Activated CD4-positive, alpha-beta T cell treated with anti-CD3 and anti-CD28 coated beads, Interleukin-2, Interleukin-4, amounts not matched to agents 100 ng/mL and 50 ng/mL, durations not matched to agents 16 hours and 8 hours (primary cell): Measurements from ENCODE around the gene KIF18A.

Source experiments
- DNase-seq: peaks from one replicate; pipeline ENCODE4 v3.0.0-alpha.2; 2020; ENCODE audit warnings: low spot score

The KIF18A gene

DNA sequence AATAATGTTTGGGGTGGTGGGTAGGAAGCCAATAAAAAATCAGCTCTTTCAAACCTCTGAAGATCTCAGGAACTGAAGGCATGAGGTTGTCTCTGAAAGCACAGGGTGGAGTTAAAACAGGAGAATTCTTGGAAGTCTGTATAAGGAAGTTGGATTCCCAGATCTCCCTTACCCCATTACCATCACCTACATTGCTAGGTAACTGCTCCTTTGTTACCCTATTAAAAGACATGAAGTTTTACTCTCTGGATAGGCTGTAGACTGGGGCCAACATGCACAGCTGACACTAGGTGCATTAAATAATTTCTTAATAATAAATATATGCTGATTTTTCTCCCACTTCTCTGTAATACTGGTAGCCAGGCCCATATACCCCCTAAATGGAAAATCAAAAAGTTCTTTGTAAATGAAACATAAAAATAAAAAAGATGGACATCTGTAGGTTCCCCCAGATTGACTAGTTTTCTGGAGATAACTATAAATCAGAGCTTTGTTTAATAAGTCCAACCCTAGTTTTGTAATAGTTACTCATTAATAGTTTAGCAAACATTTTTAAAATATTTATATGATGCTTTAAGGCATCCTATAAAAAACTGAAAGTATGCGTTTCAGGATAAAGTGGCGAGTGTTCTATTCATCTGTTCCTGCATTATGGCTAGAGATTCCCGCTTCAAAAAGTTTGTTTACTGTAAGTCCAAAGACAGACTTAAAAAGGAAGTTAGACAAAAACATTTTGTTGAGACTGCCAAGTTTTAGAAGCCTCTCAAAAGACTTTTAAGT is 63.8 kb downstream of the KIF18A start:
- no peak for DNase-seq

DNA sequence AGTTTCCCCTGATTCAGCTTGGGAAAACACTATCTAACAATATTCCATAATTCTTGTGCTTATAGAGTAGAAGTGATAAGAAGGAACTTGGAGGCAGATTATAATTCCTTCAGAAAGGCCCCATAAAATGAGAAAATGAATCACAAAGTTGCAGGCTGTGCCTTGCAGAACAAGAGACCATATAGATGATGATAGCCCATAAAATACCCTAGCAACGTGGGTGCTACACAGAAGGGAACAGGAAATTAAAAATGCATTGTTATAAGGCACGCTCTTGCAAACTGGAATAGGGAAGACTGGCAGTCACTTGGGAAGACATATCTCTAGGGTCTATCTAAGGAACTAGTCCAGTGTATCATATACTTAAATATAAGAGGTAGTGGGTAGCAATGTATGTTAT is 67.6 kb downstream of the KIF18A start:
- no peak for DNase-seq

DNA sequence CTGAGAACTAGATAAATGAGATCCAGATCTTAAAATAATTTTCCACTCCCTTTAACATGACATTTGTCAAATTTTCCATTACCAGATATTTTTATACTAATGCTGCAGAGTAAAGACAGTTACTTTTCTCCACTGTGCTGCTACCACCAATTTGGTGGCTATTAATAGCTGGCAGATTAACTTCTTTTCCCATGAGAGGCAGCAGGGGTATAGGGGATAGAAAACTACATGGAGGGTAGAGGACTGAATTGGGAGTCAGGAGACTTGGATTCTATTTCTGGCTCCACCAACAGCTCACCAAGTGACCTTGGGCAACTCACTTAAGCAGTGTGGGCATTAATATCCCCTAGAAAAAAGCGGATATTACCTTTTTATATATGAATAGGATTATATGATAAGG is 69.2 kb downstream of the KIF18A start:
- no peak for DNase-seq

DNA sequence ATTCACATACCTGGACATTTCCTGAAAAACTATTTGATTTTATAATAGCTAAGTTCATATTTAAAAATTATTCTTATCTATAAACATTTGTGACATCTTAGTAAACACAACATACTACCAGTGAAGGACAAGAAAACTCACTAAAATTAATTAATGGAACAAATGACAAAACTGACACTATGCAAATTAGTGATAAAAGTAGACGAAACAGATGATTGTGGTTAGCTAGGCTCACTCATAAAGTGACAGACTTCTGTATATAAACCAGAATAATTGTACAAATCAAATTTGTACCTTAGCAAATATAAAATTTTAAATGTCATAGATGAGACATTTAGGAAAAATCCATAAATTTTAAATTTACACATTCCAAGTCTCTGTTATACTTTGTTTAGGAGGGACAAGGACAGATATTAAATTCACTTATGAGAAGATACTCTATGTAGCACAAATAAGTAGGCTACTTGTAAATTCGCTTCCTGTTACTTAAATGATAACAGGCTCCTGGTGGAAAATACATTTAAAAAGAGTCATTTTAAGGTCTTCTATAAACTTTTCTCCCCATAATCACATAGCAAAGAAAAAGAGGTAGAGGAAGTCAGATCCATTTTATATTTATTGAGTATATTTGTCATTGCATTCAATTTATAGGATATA is 81.2 kb downstream of the KIF18A start:
- DNase-seq = no peak

DNA sequence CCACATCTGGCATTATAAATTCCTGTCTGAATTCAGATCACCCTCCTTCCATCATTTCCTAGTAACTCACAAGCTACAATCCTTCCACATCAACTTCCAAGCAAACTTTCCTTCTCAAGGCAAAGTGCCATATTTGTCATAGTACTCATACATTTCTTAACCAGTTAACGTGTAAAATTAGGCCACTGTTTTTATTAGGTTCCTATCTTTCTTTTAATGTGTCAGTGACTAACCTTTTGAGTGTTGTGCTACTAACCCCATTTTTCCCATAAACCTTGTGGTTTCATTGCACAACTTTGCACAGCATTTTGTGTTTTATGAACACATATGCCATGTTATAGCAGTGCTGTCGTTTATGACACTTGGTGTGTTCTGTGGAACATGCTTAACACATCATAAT is 90.1 kb downstream of the KIF18A start:
- DNase-seq = no peak

DNA sequence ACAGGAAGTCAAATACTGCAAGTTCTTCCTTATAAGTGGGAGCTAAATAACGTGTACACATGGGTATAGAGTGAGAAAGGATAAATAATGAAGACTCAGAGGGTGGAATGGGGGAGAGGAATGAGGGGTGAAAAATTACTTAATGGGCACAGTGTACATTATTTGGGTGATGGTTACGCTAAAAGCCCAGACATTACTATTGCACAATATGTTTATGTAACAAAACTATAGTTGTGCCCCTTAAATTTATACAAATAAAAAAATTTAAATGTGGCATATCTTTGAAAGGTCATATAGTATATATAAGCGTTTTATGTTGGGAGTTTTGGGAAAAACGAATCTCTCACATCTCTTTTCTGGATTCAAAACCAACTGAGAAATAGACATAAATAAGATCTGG is 96.1 kb downstream of the KIF18A start:
- no peak for DNase-seq

DNA sequence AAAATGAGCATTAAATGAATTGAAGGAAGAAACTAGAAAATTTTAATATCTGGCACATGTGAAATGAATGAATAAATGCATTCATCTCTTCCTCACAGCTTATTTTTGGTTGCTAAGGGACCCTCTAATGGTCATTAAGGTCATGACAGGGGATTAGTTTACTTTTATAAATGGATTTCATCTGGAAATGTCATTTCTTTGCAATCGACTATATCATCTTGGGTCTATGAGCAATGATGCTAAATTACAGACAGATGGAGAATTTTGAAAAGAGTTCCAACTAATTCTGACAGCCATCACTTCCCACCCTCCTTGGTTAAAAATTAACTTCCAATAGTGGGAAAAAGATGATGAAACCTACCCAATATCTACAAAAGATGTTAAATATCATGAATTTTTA is 98.0 kb downstream of the KIF18A start:
- DNase-seq = no peak

DNA sequence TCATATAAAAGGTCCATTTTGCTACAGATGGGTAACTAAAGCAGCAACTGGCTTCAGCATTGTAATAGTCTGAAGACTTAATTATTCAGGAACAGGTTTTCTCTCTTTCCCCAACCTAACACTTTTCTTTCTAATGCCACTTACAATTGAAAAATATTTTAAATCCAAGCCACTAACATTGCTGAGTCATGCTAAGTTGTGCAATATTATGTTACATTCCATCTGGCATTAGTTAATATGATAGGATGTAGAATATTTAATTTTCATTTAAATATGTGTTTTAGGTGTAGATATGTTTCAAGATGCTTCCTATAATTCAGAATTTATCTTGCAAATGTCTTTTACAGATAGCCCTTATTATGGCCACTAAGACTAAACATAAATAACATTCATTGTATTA is 98.6 kb downstream of the KIF18A start:
- no peak for DNase-seq

DNA sequence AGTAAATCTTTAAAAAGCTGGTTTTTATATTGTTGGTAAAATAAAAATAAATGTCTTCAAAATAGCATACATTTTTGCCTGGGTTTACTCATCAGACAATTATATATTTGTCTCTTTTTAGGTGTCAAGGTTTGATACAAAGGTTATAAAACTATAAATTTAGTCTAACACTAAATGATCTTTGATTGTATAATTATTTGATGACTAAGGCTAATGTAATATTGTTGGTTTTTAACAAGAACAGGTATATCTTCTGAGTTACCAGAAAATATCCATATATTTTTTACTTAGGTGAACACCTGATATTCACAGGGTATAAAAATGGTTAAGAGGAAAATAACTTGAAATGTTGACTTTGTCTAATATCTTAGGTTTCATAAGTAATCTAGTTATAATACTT is 104.3 kb downstream of the KIF18A start:
- no peak for DNase-seq

DNA sequence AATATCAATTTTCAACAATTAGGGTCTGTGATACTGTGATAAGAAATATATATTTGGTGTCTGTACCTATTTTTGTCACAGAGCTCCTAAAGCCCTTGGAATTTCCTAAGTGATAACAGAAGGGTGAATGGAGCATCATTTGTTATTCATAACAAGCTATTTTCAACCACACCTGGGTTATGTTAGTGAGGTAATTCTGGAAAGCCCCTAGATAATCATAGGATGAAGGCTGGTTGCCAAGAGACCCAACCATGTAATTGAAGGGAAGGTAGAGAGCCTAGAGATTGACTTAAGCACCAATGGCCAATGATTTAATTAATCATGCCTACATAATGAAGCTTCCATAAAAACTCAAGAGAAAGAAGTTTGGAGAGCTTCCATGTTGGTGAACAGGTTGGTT is 109.4 kb downstream of the KIF18A start:
- DNase-seq = no peak

DNA sequence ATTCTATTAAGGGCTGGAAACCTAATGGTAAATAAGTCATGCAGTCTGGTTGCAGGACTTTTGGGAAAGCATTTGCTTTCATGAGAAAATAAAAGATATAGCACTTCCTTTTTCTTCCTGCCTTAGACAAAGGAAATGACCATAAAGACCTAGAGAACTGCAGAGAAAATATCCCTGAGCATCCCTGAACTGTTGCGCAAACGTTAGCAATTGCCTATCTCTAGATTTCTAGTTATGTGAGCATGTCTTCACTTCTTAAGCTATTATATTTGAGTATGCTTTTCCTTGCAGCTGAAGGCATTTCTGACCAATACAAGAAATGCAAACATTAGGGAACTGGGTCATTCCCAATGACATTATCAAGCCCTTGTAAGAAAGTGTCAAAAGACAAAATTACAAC is 110.6 kb downstream of the KIF18A start:
- no peak for DNase-seq

DNA sequence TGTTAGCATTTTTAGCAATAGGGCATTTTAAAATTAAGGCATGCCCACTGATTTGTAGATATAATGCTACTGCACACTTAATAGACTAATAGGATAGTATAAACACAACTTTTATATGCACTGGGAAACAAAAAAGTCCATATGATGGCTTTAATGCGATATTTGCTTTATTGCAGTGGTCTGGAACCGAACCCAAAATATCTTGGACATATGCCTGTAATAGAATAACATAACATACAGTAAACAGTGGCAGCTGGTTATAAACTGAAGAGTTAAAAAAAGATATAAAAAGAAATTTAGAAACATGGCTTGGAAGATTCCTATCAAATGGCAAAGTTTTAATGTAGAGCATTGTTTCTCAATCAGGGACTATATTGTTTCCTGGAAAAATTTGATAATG is 111.9 kb downstream of the KIF18A start:
- DNase-seq = no peak

DNA sequence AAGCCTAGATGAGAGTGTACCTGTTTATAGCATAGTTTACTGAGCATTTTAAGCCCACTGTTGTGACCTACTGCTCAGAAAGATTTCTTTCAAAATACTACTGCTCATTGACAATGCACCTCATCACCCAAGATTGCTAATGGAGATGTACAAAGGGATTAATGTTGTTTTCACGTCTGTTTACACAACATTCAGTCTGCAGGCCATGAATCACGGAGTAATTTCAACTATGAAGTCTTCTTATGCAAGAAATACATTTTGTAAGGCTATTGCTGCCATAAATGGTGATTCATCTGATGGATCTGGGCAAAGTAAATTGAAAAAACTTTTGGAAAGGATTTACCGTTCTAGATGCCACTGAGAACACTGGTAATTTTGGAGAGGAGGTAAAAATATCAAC is 112.9 kb downstream of the KIF18A start:
- no peak for DNase-seq

DNA sequence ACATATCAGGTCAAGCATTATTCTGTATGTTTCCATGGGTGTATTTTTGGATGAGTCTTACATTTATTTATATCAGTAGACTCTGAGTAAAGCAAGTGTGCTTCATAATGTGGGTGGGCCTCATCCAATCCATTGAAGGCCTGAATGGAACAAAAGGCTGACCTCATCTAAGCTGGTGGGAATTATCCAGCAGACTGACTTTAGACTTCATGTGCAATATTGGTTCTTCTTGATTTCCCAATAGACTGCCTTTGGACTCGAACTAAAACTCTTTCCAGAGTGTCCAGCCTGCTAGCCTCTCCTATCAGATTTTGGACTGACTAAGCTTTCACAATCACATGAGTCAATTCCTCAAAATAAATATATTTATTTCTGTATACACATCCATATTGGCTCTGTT is 116.2 kb downstream of the KIF18A start:
- no peak for DNase-seq

DNA sequence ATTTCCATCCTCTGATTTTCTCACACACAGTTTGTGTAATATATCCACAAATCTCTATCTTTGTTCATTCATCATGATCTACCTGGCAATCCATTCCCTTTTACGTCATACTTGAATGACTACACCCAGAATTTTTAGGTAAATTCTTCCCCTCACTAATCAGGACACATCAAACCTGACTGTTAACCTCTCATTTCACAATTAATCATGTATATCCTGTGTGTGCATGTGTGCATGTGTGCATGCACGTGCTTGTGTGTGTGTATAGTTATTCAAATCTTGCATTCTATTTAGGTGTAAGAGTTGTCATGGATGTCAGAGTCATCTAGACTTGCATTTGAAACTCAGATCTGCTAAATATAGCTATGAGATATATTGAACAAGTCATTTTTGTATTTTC is 130.4 kb downstream of the KIF18A start:
- no peak for DNase-seq

DNA sequence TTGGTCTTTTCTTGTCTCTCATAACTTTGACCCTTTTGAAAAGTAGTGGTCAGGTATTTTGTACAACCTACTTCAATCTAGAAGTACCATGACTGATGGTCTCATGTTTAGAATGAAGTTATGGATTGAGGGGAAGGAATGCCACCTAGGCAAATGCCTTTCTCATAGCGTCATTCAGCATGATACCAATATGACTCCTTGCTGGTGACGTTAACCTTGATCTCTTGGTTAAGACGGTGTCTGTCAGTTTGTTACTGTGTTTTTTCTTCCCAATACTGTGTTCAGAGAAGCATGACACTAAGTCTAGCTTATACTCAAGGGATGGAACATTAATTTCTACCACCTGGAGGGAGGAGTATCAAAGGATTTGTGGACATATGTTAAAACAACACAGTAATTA is 130.9 kb downstream of the KIF18A start:
- no peak for DNase-seq

DNA sequence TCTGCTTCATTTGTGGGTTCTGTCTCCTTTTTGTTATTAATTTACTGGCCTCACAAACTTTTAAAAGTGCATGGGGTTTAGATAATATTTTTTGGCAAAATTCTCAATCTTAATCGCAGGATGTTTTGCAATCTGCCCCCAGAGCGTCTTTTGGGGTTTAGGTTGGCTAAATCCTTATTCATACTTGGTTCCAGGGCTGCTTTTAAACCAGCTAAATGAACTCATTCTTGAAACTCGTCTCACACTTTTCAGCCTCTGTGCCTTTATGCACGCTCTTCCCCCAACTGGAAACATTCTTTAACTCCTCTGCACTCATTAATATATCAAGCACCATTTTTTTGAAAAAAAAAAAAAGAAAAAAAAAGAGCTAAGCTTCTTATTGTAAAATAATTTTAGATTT is 131.7 kb downstream of the KIF18A start:
- DNase-seq = no peak

DNA sequence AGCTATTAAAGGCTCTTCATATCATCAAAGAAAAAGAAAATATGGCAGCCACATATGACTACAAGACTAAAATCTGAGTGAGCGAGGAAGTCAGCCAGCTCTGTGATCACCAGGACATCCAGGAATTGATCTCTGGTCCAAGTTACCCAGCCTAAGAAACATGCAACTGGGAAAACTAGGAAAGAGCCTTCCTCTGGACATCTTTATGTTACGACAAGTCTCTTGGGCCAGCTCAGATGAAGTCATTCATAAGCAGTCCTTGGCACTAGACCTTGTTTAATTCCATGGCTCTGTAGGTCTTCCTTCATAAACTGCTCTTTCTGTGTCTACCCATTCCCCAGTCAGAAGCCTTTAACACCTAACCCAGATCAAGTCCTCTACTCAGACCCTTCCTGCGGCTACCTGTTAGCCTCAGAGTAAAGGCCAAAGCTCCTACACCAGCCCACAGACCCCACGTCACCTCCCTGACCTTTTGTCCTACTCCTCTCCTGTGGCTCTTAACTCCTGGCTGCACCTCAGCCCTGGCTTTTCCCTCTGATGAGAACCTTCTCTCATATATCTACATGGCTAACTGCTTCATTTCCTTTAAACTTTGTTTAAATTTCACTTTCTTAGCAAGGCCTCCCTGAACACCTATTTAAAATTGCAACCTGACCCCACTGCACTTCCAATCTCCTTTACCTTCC is 134.0 kb downstream of the KIF18A start:
- no peak for DNase-seq

DNA sequence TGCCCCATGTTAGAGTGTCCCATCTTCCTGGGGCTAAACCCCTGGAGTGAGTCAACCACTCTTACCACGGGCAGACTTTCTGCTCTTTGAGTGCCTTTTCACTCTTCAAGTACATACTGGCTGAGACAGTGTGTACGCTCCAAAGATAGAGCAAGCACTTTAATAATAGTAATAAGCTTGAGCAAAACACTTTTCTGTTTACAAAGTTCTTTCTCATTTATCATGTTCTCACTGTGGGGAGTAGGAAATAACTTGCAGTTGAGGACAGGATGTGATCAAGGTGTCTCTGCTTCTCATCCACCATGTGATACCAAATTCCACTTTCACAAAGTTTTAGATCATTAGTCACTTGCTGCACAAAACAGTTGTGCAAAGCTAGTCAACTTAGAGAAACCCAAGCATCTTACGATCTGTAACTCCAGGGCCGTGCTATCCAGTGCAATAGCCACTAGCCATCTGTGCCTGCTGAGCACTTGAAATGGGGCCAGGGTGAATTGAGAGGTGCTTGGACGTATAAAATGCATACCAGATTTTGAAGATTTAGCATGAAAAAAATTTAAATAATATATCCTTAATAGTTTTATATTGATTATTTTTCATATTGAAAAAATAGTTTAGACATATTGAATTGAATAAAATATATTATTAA is 135.3 kb downstream of the KIF18A start:
- DNase-seq = no peak

DNA sequence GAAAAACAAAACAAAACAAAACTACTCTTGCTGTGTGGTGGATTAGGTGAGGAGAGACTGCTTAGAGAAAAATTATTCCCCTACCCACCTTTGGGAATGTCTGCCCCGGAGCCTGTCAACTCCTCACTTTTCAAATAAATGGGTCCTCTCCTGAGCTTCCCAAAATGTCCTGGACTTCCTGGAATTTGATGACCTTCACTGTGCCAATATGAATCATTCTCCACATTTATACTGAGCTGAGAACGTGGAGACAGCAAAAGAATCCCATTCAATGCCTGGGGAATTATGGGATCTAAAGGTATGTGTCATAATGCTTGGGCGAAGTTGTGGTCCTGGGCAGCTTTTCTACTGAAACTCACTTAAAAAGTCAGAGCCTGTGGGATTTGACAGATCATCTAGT is 136.8 kb downstream of the KIF18A start:
- no peak for DNase-seq
